SK-N-SH treated with all-trans-retinoic acid at 6 μM for 48 hours (cell line): ENCODE results near the gene ACKR2.

ENCODE experiments used
- ATAC-seq: fragments of 200-7000 bp; cut with Tn5 transposase; 3 replicates; pipeline ENCODE4 v1.9.1; 2020; ENCODE audit warnings: mild to moderate bottlenecking, moderate library complexity
- ARNTL ChIP-seq: fragments of 450-650 bp; formaldehyde crosslinking; IDR thresholded peaks from 2 replicates; pipeline ENCODE4 v1.5.0; 2020; ENCODE audit warnings: low read depth, mild to moderate bottlenecking, moderate library complexity, borderline replicate concordance
- CREB5 ChIP-seq: fragments of 250-450 bp; sonication (Bioruptor Pico); IDR thresholded peaks from 2 replicates; pipeline ENCODE4 v1.5.1; 2020; ENCODE audit warnings: low read depth, mild to moderate bottlenecking, moderate library complexity
- CSRNP3 ChIP-seq: fragments of 250-450 bp; sonication (Bioruptor Pico); IDR thresholded peaks from 2 replicates; pipeline ENCODE4 v1.5.1; 2021; ENCODE audit warnings: mild to moderate bottlenecking, moderate library complexity
- PPARA ChIP-seq: fragments of 250-450 bp; sonication (Bioruptor Pico); IDR thresholded peaks from 2 replicates; pipeline ENCODE4 v1.5.0; 2020; ENCODE audit warnings: mild to moderate bottlenecking, borderline replicate concordance
- SNAI2 ChIP-seq: fragments of 250-450 bp; sonication (Bioruptor Pico); IDR thresholded peaks from 2 replicates; pipeline ENCODE4 v1.5.0; 2020; ENCODE audit warnings: mild to moderate bottlenecking, moderate library complexity
- TCF4 ChIP-seq: fragments of 250-450 bp; sonication (Bioruptor Pico); IDR thresholded peaks from 2 replicates; pipeline ENCODE4 v1.8.0; 2021; ENCODE audit warnings: mild to moderate bottlenecking, moderate library complexity, borderline replicate concordance
- TOX ChIP-seq: fragments of 250-450 bp; sonication (Bioruptor Pico); IDR thresholded peaks from 2 replicates; pipeline ENCODE4 v1.8.0; 2021; ENCODE audit warnings: mild to moderate bottlenecking, moderate library complexity, borderline replicate concordance
- ZFP3 ChIP-seq: fragments of 250-450 bp; sonication (Bioruptor Pico); IDR thresholded peaks from 2 replicates; pipeline ENCODE4 v1.5.0; 2020; ENCODE audit warnings: mild to moderate bottlenecking, moderate library complexity
- ZFP30 ChIP-seq: fragments of 450-650 bp; formaldehyde crosslinking; IDR thresholded peaks from 2 replicates; pipeline ENCODE4 v1.5.0; 2022; ENCODE audit warnings: mild to moderate bottlenecking, moderate library complexity
- TF ChIP-seq, protein P1 (sequence below): fragments of 250-450 bp; sonication (Bioruptor Pico); IDR thresholded peaks from 2 replicates; pipeline ENCODE4 v1.8.0; 2021; ENCODE audit warnings: low read depth, mild to moderate bottlenecking, moderate library complexity, borderline replicate concordance

Gene ACKR2

DNA sequence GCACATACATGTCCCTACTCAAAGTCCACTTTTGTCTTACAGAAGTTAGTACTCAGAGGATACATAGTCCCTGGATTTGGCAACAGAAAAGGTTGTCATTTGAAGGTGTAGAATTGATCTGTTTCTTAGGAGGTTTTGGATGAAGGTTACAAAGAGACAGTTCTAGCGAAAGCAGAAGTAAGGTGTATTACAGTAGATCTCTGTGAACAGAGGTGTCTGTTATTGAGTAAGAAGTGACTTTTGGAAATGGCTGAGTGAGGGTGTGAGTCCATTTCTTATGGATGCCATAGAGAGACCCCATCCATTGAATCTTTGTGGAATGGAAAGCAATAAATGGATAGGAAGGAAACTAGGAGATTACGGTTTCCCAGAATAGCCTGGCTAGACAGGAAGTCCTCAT lies 102.3 kb downstream of the ACKR2 start:
- no peak for TF ChIP-seq PPARA (CRISPR knock-in tag)
- no peak for TF ChIP-seq ZFP30 (CRISPR knock-in tag)
- no peak for TF ChIP-seq TCF4 (CRISPR knock-in tag)
- TF ChIP-seq TOX (CRISPR knock-in tag), result no peak
- no peak for TF ChIP-seq CREB5 (CRISPR knock-in tag)
- no peak for TF ChIP-seq ZFP3 (CRISPR knock-in tag)
- TF ChIP-seq CSRNP3 (CRISPR knock-in tag), result no peak
- ATAC-seq, result no peak

DNA sequence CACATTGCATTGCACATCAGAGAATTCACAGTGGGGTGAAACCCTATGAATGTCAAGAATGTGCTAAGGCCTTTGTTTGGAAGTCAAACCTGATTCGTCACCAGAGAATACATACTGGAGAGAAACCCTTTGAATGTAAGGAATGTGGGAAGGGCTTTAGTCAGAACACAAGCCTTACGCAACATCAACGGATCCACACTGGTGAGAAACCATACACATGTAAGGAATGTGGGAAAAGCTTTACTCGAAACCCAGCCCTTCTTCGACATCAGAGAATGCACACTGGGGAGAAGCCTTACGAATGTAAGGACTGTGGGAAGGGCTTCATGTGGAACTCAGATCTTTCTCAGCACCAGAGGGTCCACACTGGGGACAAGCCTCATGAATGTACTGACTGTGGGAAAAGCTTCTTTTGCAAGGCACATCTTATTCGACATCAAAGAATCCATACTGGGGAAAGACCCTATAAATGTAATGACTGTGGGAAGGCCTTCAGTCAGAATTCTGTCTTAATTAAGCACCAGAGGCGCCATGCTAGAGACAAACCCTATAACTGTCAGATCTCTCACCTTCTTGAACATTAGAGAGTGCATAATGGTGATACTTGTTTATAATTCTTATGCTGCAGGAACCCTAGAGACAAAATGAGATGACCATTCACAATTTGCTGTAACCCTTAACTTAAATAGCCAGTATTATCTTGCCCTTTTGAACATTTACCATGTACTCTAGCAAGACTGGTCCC lies 105.7 kb downstream of the ACKR2 start:
- TF ChIP-seq ARNTL (CRISPR knock-in tag), result no peak
- no peak for TF ChIP-seq PPARA (CRISPR knock-in tag)
- TF ChIP-seq, protein P1, sequence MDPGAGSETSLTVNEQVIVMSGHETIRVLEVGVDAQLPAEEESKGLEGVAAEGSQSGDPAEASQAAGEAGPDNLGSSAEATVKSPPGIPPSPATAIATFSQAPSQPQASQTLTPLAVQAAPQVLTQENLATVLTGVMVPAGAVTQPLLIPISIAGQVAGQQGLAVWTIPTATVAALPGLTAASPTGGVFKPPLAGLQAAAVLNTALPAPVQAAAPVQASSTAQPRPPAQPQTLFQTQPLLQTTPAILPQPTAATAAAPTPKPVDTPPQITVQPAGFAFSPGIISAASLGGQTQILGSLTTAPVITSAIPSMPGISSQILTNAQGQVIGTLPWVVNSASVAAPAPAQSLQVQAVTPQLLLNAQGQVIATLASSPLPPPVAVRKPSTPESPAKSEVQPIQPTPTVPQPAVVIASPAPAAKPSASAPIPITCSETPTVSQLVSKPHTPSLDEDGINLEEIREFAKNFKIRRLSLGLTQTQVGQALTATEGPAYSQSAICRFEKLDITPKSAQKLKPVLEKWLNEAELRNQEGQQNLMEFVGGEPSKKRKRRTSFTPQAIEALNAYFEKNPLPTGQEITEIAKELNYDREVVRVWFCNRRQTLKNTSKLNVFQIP (CRISPR knock-in tag), result no peak
- TF ChIP-seq ZFP3 (CRISPR knock-in tag), result no peak
- TF ChIP-seq SNAI2 (CRISPR knock-in tag), result no peak
- ATAC-seq, result no peak
